ENCODE measurements around the gene CHCHD6. TPM values are rescaled to one million over a fixed set of nuclear protein-coding genes. Genes with fewer than 3 reads are reported as not detected.

The CHCHD6 gene
- total RNA-seq, 1 experiment from 2014 or later, result 36.3 TPM

DNA sequence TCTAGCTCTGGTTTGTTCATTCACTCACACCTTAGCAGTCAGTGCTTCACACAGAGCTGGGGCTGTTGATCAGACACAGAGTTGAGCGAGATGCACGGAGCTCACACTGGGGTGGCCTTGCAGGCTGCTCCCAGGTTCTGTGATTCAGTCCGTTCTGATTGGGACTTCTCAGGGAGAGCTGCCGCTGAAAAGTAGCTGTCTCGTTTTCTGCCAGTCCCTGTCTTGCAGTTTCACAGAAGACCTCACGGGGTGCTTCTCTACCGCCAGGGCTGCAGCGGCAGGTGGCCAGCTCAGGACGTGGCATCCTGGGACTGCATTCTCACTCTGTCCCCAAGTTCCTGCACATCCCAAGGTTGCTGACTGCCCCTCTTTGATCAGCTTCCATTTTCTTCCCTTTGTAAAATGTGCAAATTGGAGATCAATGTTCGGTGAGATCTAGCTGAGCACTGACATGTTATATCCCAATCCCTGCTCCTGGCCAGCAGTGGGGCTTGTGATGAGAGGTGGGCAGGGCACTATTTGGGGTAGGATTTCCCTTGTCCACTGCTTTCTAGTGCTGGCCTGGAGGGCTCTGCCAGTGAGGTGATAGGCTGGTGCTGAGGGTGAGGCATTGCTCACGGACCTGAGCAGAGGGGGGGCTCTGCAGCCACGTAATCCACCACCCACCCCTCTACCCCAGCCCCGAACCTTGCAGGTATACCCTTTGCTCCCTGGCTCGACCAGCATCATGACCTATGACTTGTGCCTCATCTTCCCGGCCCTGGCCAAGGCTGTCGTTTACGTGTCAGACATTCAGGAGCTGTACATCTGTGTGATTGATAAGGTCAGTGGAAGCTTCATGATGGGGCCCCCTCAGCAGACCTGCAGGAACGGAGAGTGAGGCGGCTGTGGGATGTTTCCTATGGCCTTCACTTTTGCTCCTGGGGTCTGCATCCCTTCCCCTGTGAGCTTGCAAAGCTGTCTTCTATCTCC, 43.8 kb upstream of the CHCHD6 start:
- no peak overlapping the region for H3K4me2 ChIP-seq (ENCODE audit: low read length)
- no peaks in the 10 kb centered on the region for H3K9me2 ChIP-seq (ENCODE audit: insufficient read depth)
- CTCF ChIA-PET, result no interaction called here
- H3K79me2 ChIP-seq (ENCODE audit: insufficient read depth, low read length), result no peaks in the 10 kb centered on the region
- RAD21 ChIA-PET (ENCODE audit: low non-redundant PET in 1 of 2, low total read pairs in 2 of 2, uncharacterized antibody in 2 of 2, unreplicated experiment in 2 of 2), result no interaction called here
- H3K27me3 ChIP-seq (ENCODE audit: insufficient read depth, low read length), result no peaks in the 10 kb centered on the region
- TF ChIP-seq, protein P1, sequence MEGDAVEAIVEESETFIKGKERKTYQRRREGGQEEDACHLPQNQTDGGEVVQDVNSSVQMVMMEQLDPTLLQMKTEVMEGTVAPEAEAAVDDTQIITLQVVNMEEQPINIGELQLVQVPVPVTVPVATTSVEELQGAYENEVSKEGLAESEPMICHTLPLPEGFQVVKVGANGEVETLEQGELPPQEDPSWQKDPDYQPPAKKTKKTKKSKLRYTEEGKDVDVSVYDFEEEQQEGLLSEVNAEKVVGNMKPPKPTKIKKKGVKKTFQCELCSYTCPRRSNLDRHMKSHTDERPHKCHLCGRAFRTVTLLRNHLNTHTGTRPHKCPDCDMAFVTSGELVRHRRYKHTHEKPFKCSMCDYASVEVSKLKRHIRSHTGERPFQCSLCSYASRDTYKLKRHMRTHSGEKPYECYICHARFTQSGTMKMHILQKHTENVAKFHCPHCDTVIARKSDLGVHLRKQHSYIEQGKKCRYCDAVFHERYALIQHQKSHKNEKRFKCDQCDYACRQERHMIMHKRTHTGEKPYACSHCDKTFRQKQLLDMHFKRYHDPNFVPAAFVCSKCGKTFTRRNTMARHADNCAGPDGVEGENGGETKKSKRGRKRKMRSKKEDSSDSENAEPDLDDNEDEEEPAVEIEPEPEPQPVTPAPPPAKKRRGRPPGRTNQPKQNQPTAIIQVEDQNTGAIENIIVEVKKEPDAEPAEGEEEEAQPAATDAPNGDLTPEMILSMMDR (IDR thresholded peaks at IDR 0.05 in 2 of 3, conservative IDR thresholded peaks at IDR 0.05 in 1 of 3; ENCODE audit: borderline replicate concordance in 1 of 3, insufficient read depth in 1 of 3, low read depth in 2 of 3, low read length in 2 of 3), result peak in 2 of 3 experiments; percentile 27 to 34; a peak in 4 of 6 replicates
- TF ChIP-seq YY1 (IDR thresholded peaks at IDR 0.05; ENCODE audit: extremely low read depth, insufficient replicate concordance, low read depth, low read length) (no peak), SRF (IDR thresholded peaks at IDR 0.05; ENCODE audit: low read depth) (no peak)
- intact Hi-C loops (cut with micrococcal nuclease), result loop anchor here (10.0 kb wide), 1 partner anchor 135 kb away; the partner anchor contains the start of gene CHST13
- DNase-seq (ENCODE audit: low read depth, low spot score), result no peak
- no peak overlapping the region for H3K9ac ChIP-seq (ENCODE audit: low read length)
- BruUV-seq (replicated peaks), result no TSS peak
- H3K4me3 ChIP-seq (replicated peaks in 1 of 2; ENCODE audit: low read depth in 1 of 2, low read length in 2 of 2), result no peak overlapping the region
- POLR2A ChIA-PET, result no interaction called here
- H3K27ac ChIP-seq (ENCODE audit: low read depth, low read length), result no peak overlapping the region
- H3K36me3 ChIP-seq (ENCODE audit: control insufficient read depth in 1 of 2, insufficient read depth in 2 of 2, low read length in 2 of 2), result no peaks in the 10 kb centered on the region
- ATAC-seq, result peak; percentile 48; the same call in 1 of the 2 replicates
- H4K20me1 ChIP-seq (ENCODE audit: insufficient read depth), result no peaks in the 10 kb centered on the region
- no peak overlapping the region for H2AFZ ChIP-seq (ENCODE audit: low read depth, low read length, poor library complexity, severe bottlenecking)
- peaks cover 0 to 10% of the 10 kb centered on the region in 2 experiments; a peak in 1 of 4 replicates for H3K9me3 ChIP-seq (ENCODE audit: control insufficient read depth in 1 of 2, insufficient read depth in 1 of 2, low read depth in 1 of 2, low read length in 2 of 2)
- H3K4me1 ChIP-seq (ENCODE audit: control insufficient read depth in 1 of 2, insufficient read depth in 2 of 2, low read length in 2 of 2), result peaks cover 0 to 4% of the 10 kb centered on the region in 2 experiments; a peak in 3 of 4 replicates

All from HCT116 (cell line).